Hematopoietic multipotent progenitor cell treated with erythropoietin and hydrocortisone succinate and interleukin-3 and kit ligand, for 4 days (in vitro differentiated cells): ENCODE data around the gene GPR78.
A peak's percentile ranks its signal among the peaks of the same experiment; 100 is the strongest.

ENCODE experiments used
- DNase-seq: peaks from one replicate; pipeline ENCODE4 v3.0.0-alpha.2; 2015

GPR78 gene

DNA sequence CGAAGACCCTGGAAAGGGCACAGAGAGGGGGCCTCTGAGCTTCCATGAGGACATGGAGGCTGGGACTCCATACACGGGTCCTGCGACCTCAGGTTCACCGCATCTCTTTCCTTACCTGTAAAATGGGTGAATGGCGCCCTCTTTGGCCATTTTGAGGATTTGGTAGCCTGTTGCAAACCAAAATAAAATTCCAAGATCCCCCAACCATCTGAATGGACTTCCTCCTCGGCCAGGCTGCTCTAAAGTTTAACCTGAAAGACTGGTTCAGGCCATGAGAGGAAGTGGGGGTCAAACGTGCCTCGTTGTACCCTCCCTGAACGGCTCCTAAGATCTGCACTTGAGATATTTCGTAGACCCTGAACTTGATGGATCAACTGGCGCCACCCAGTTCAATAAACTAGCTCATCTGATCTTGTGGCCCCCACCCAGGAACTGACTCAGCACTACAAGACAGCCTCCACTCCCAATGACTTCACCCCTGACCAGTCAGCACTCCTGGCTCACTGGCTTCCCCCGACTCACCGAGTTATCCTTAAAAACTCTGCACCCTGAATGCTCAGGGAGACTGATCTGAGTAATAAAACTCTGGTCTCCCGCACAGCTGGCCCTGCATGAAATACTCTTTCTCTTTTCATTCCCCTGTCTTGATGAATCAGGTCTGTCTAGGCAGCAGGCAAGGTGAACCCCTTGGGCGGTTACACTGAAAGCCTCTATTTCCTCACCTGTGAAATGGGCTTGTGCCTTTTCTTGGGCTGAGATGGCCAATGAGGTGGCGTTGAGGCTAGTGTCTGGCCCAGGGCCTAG, 32.9 kb upstream of the GPR78 start:
- DNase-seq, result peak; percentile 16

DNA sequence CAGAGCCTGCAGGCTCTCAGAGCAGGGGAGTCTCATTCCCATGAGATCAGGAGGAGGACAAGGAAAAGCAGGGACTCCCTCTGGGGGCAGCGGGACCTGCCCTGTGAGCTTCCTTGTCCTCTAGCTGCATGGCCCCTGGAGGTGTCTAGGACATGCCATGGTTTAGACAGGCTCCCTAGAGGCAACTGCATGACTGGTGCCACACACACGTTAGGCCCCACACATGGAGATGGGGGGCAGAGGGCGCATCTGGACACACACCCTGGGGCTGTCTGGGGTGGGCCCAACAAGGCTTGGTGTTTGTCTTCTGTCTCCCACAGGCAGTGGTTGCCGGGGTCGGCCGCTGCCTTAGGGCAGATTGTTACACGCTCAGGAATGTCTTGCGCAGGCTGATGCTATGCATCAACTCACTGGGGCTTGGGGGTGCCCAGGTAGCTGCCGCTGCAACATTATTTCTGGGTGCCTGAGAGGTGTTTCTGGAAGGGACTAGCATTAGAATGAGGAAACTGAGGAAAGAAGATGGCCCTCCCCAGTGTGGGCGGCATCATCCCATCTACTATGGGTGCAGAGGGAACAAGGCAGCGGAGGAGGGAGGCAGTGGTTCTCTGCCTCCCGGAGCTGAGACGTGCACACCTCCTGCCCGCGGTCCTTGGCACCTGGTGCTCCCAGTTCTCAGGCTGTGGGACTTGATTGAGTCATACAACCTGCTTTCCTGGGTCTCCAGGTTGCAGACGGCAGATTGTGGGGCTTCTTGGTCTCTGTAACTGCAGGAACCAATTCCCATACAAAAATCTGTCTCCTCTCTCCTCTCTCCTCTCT, 32.1 kb upstream of the GPR78 start:
- no peak for DNase-seq

GRCh38 chr4:8548731-8549351, 31.4 kb upstream of the GPR78 start:
- no peak for DNase-seq

- DNase-seq, result no peak
Measured at GRCh38 chr4:8549352-8549931, 30.8 kb upstream of the GPR78 start.

- DNase-seq, result no peak
Measured at GRCh38 chr4:8550691-8551090, 29.5 kb upstream of the GPR78 start.

DNA sequence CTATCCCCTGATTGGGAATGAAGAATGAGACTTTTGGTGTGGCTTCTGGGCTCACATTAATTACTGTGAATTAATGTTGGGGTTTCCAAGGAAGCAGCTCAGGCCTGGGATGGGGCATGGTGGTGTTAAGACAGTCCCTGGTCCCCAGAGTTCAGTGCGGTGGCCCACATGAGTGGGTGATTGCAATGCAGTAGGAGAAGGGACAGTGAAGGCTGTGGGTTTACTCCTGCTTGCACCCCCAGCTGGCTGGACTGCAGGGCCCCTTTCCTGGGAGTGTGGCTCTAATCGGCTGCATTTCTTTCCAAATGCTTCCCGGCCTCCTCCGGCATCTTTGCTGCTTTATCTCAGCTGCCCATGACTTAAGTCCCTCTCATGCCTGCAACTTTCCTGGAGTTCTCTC, 28.2 kb upstream of the GPR78 start:
- no peak for DNase-seq

DNA sequence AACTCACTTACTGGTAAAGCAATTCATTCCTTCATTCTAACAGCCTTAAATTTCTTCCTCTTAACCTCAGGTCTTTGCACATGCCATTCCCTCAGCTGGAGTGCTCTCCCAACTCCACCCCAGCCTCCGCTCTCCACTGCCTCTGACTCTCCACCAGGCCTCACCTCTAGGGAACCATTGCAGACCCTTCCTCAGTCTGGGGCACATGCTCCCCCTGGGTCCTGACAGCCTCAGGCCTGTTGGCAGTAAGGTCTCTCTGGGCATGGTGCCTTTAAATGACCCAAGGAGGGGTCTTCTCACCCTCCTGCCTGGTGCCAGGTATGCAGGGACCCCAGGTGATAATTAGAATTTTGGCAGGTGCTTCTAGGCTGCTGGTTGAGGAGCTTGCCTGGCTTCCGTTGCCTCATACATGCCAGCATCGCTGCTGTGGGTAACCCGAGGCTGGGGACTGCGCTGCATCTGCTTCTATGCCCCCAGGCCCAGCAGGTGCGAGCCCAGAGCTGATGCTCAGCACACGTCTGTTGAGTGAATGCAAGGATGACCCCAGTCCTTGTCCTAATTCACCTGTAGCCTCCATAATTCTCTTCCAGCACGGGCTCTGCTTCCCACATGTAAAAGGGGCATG, 27.5 kb upstream of the GPR78 start:
- no peak for DNase-seq

- no peak for DNase-seq
Measured at GRCh38 chr4:8553216-8553615, 27.0 kb upstream of the GPR78 start.

DNA sequence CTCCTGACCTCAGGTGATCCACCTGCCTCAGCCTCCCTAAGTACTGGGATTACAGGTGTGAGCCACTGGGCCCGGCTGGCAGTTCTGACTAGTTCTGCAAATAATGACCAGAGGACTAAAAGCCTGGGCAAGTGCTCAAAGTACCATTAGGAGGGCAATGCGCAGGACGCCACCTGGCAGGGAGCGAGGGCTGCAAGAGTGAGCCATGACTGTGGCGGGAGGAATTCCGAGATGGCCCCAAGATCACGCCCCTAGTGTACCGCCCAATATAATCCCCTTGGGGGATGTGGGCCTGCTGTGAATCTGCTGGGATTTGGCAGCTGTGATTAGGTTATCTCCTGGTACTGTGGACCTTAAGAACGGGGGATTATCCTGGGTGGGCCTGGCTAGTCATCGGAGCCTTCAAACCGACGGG, 26.2 kb upstream of the GPR78 start:
- no peak for DNase-seq

- DNase-seq, result no peak
Measured at GRCh38 chr4:8554555-8555100, 25.6 kb upstream of the GPR78 start.

GRCh38 chr4:8555716-8556115, 24.5 kb upstream of the GPR78 start:
- DNase-seq, result no peak

DNA sequence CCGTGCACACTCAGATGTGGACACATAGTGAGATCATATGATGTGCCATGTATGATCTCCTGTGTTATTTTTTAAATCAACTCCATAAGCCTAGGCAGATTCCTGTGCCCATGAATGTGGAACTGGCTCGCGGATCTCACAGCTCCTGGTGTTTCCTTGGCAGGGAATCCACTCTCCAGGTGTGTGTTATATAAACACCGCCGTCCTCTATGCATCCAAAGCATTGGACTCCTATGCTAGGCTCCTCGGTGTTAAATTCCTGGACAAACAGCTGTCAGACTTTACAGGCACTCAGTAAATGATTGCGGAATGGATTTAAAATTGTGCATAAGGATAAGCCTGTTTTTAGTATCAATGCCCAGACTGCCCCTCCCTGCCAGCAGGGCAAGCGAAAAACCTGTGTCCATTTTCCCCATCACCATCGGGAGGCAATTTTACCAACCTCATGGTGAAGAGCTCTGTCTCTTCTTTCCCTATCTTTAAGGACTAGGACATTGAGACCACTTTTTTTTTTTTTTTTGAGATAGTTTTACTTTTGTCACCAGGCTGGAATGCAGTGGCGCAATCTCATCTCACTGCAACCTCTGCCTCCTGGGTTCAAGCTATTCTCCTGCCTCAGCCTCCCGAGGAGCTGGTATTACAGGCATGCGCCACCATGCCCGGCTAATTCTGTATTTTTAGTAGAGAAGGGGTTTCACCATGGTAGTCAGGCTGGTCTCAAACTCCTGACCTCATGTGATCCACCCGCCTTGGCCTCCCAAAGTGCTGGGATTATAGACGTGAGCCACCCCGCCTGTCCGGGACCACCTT, 23.6 kb upstream of the GPR78 start:
- DNase-seq, result no peak

- no peak for DNase-seq
Measured at GRCh38 chr4:8557151-8558076, 22.8 kb upstream of the GPR78 start.

GRCh38 chr4:8558080-8558960, 21.9 kb upstream of the GPR78 start:
- DNase-seq, result no peak

DNA sequence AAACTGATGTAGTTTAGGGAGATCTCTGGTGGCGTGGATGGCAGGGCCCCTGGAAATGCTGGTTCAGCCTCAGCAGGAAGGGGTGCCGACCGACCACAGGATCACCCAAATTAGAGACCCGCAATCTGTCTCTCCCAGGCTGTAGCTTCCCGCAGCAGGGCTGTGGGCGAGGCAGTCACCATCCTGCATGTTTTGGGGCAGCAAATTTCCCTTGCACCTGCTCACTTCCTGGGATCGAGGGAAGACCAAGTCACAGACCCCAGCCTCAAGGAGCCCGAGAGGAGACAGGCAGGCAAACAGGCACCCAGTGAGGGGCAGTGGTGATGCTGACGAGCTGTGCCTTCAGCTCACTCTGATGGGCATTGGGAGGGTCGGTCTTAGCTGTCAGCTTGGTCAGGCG, 21.2 kb upstream of the GPR78 start:
- no peak for DNase-seq

- no peak for DNase-seq
Measured at GRCh38 chr4:8559524-8560264, 20.5 kb upstream of the GPR78 start.

DNA sequence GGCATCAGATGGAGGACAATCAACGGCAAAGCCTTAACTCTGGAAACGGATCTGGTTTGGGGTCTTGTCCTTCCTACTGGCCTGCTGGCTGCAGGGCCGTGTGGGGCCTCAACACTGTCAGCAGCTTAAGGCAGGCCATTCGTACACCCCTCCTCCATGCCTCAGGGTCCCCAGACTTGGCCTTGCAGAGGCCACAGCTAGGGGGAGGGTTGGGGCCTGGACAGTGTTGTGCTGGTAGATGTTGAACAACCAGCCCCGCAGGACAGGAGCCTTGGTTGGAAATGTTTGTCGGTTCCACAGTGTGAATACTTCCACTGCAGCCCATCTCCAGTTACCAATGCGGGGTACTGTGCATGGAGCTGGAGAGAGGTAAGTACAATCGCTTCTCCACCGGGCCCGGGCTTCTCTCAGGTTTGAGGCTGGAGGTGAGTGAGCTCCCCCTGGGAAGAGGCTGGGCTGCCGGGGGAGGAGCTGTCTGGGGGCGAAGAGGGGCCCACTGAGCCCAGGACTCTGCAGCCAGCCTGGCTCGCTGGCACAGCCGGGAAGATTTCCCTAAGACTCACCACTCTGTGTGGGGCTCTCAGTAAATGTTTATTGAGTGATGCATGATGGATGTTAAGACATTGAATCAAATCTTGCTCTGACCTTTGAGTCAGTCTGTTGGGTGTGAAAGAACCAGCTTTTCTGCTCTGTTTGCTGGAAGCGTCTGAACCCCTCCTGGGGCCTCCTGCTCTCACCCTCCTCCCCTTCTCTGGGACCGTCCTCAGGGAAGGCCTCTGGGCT, 19.7 kb upstream of the GPR78 start:
- DNase-seq, result no peak

DNA sequence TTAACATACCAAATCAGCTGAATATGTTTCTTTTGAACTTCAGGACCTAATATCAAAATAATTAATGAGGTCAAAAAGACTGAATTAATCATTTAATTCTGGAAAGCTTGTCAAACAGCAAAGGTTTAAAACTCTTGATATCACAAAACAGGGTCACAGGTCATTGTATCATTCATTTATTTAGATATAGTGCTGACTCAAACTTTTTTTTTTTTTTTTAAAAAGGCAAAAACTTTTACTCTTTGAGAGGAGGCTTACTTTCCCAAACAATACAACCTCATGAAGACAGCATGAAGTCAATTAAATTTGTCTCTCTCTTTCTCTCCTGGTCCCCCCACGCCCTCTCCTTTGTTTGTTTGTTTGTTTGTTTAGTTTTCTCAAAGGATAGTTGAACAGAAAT, 15.6 kb upstream of the GPR78 start:
- DNase-seq, result no peak
